ENCODE measurements around the gene TYMP. TPM values are rescaled to one million over a fixed set of nuclear protein-coding genes. Genes with fewer than 3 reads are reported as not detected.
A peak's percentile ranks its signal among the peaks of the same experiment; 100 is the strongest.

Gene TYMP
- total RNA-seq, 2 donors from 2014 or later, result 29.8 to 65.3 TPM

- DNase-seq (no peak), ATAC-seq (no peak)
- peaks cover 22% of the 10 kb centered on the region for H3K4me1 ChIP-seq
- 70% methylated on average over 49 of the region's 78 CpGs; no CpG with 5 or more reads in 1 of the 2 donors for WGBS, 2 donors
- peaks cover 0 to 23% of the 10 kb centered on the region in 2 donors for H3K27me3 ChIP-seq
- H3K36me3 ChIP-seq (replicated peaks in 1 of 2; ENCODE audit: insufficient read depth in 1 of 2, low read depth in 2 of 2), result no peaks in the 10 kb centered on the region
- TF ChIP-seq CTCF (IDR thresholded peaks at IDR 0.05) (no peak), POLR2A (IDR thresholded peaks at IDR 0.05) (no peak)
- no peaks in the 10 kb centered on the region for H3K9me3 ChIP-seq
- H3K27ac ChIP-seq, result no peak overlapping the region
- H3K4me3 ChIP-seq, result no peak overlapping the region
- intact Hi-C loops (cut with DNase I), result no loop called here
Observed at GRCh38 chr22:50546326-50547262, 16.8 kb upstream of the TYMP start.

GRCh38 chr22:50545522-50546325 lies 15.9 kb upstream of the TYMP start, which contains the start of gene KLHDC7B:
Gene KLHDC7B (plus strand): TSS chr22:50545899. CDS start chr22:50546244, 345 bp downstream.
- no peak for DNase-seq
- peaks cover 22% of the 10 kb centered on the region for H3K4me1 ChIP-seq
- no peak for ATAC-seq
- no peaks in the 10 kb centered on the region for H3K36me3 ChIP-seq (replicated peaks in 1 of 2; ENCODE audit: insufficient read depth in 1 of 2, low read depth in 2 of 2)
- no peaks in the 10 kb centered on the region for H3K9me3 ChIP-seq
- 68 to 70% methylated on average over 4 to 9 of the region's 10 CpGs for WGBS, 2 donors
- H3K27ac ChIP-seq, result peak within 1 kb of the TSS in 2 of 4 donors; percentile 42 to 90
- TF ChIP-seq CTCF (IDR thresholded peaks at IDR 0.05) (no peak), POLR2A (IDR thresholded peaks at IDR 0.05) (no peak)
- intact Hi-C loops (cut with DNase I), result no loop called here
- peaks cover 0 to 23% of the 10 kb centered on the region in 2 donors for H3K27me3 ChIP-seq
- H3K4me3 ChIP-seq, result no peak within 1 kb of the TSS

GRCh38 chr22:50544746-50545253 lies 15.0 kb upstream of the TYMP start:
- Histone ChIP-seq H3K36me3 (replicated peaks in 1 of 2; ENCODE audit: insufficient read depth in 1 of 2, low read depth in 2 of 2) (no peaks in the 10 kb centered on the region), H3K27me3 (peaks cover 0 to 23% of the 10 kb centered on the region in 2 donors), H3K4me3 (no peak overlapping the region), H3K9me3 (no peaks in the 10 kb centered on the region), H3K27ac (peak overlapping the region in 3 of 4 donors; percentile 22 to 90 (median 42)), H3K4me1 (peaks cover 25% of the 10 kb centered on the region)
- intact Hi-C loops (cut with DNase I), result no loop called here
- WGBS, 2 donors, result 62 to 80% methylated on average over 4 to 5 of the region's 5 CpGs
- ATAC-seq (peak; percentile 9), DNase-seq (peak in 2 of 4 donors; percentile 46 to 50)
- TF ChIP-seq CTCF (IDR thresholded peaks at IDR 0.05) (no peak), POLR2A (IDR thresholded peaks at IDR 0.05) (no peak)

- intact Hi-C loops (cut with DNase I), result no loop called here
- H3K36me3 ChIP-seq (replicated peaks in 1 of 2; ENCODE audit: insufficient read depth in 1 of 2, low read depth in 2 of 2), result no peaks in the 10 kb centered on the region
- H3K27me3 ChIP-seq, result peaks cover 0 to 23% of the 10 kb centered on the region in 2 donors
- TF ChIP-seq POLR2A (IDR thresholded peaks at IDR 0.05), result peak in 1 of 3 donors; percentile 25
- peak in 6 of 7 experiments; percentile 32 to 61 (median 50) for TF ChIP-seq CTCF (IDR thresholded peaks at IDR 0.05)
- WGBS, 2 donors, result 7 to 23% methylated on average over 17 to 52 of the region's 52 CpGs
- H3K4me1 ChIP-seq, result peaks cover 31% of the 10 kb centered on the region
- no peaks in the 10 kb centered on the region for H3K9me3 ChIP-seq
- peak overlapping the region; percentile 22 to 90 (median 39) for H3K27ac ChIP-seq
- DNase-seq (peak; percentile 69 to 82 (median 77)), ATAC-seq (peak; percentile 53)
- H3K4me3 ChIP-seq, result no peak overlapping the region
Observed at GRCh38 chr22:50544078-50544745, 14.4 kb upstream of the TYMP start.
